Endodermal cell (in vitro differentiated cells): ENCODE measurements around the gene TOGARAM1. TPM values are rescaled to one million over a fixed set of nuclear protein-coding genes. Genes with fewer than 3 reads are reported as not detected.

ENCODE experiments used
- DNase-seq: peaks from one replicate; pipeline ENCODE4 v3.0.0-alpha.2; 2017
- H3K27ac ChIP-seq: 2 replicates; pipeline ENCODE4 v1.5.1; 2013; ENCODE audit warnings: mild to moderate bottlenecking, low read depth, low read length, moderate library complexity
- H3K27me3 ChIP-seq: 2 replicates; pipeline ENCODE4 v1.6.1; 2013; ENCODE audit warnings: mild to moderate bottlenecking, low read length, moderate library complexity; ENCODE audit not compliant: insufficient read depth, control insufficient read depth, poor library complexity, severe bottlenecking
- H3K36me3 ChIP-seq: 2 replicates; pipeline ENCODE4 v1.7.0; 2013; ENCODE audit warnings: mild to moderate bottlenecking, low read length, moderate library complexity; ENCODE audit not compliant: control insufficient read depth, insufficient read depth
- H3K4me1 ChIP-seq: one replicate; pipeline ENCODE4 v1.7.0; 2013; ENCODE audit warnings: low read length; ENCODE audit not compliant: control insufficient read depth, insufficient read depth
- H3K4me3 ChIP-seq: 2 replicates; pipeline ENCODE4 v1.5.1; 2013; ENCODE audit warnings: mild to moderate bottlenecking, low read length, moderate library complexity
- H3K9ac ChIP-seq: 2 replicates; pipeline ENCODE4 v1.6.1; 2013; ENCODE audit warnings: mild to moderate bottlenecking, low read length, moderate library complexity; ENCODE audit not compliant: poor library complexity, severe bottlenecking; ENCODE audit errors: extremely low read depth
- H3K9me3 ChIP-seq: 2 replicates; pipeline ENCODE4 v1.6.1; 2013; ENCODE audit warnings: mild to moderate bottlenecking, low read length, moderate library complexity; ENCODE audit not compliant: control insufficient read depth
- H3K27ac Mint-ChIP-seq: 2 replicates; pipeline ENCODE4 v1.8.0; 2020; ENCODE audit warnings: mixed read lengths
- H3K27me3 Mint-ChIP-seq: 2 replicates; pipeline ENCODE4 v1.8.0; 2021; ENCODE audit warnings: mild to moderate bottlenecking, mixed read lengths; ENCODE audit not compliant: insufficient read depth
- H3K36me3 Mint-ChIP-seq: 2 replicates; pipeline ENCODE4 v1.8.0; 2020; ENCODE audit warnings: low read depth, mixed read lengths
- H3K4me1 Mint-ChIP-seq: 2 replicates; pipeline ENCODE4 v1.8.0; 2020; ENCODE audit warnings: mixed read lengths
- H3K4me3 Mint-ChIP-seq: 2 replicates; pipeline ENCODE4 v1.8.0; 2020; ENCODE audit warnings: mild to moderate bottlenecking, moderate library complexity, mixed read lengths
- H3K9me3 Mint-ChIP-seq: 2 replicates; pipeline ENCODE4 v1.8.0; 2020; ENCODE audit warnings: mild to moderate bottlenecking, mixed read lengths
- WGBS, 2 experiments: methylation state at CpG; one replicate each; pipeline versions ENCODE4 v1.1.5 to v1.1.7; 2013; ENCODE audit warnings: missing lambda C conversion rate in 2 of 2, mixed read lengths in 1 of 2; ENCODE audit not compliant: insufficient coverage in 1 of 2, insufficient read length in 1 of 2; 5-methylcytosine and 5-hydroxymethylcytosine counted together
- total RNA-seq, 2 donors: library from RNA; stranded (reverse); fragmentation: NEBNext Ultra II Directional in 1 of 2; extraction: Animal tissue kit (Norgen Biotek cat#: 25700) in 1 of 2; gene quantifications; 2 replicates in 1 of 2; 3 replicates in 1 of 2; pipeline ENCODE4 v1.2.1, GENCODE V29; 2021
- TF ChIP-seq, protein P1 (sequence below): fragments of 200-600 bp; sonication (generic); conservative IDR thresholded peaks from 2 replicates; pipeline ENCODE4 v1.5.0; 2021; ENCODE audit warnings: antibody characterized with exemption, mild to moderate bottlenecking

Gene TOGARAM1
- total RNA-seq, 2 donors from 2014 or later: 12.3 to 13.7 TPM

DNA sequence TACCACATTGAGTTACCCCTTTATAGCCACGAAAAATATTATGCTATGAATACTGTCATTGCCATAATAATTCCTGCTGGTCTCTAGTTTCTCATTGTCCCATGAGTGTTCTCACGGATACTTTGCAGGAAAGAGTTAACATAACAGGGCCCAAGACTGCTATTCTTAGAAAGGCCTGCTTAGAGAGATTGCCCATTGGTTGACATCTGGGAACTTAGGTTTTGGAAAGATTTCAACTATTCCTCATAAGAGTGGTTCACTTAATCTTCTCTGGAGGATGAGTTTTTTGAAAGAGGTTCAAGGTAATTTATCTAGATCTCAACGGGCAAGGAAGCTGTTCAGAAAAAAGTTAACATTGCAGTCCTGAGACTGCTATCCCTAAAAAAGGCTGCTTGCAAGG lies 103.5 kb downstream of the TOGARAM1 start:
- Histone ChIP-seq H3K9ac (no peak overlapping the region), H3K36me3 (peaks cover 16% of the 10 kb centered on the region), H3K27me3 (no peaks in the 10 kb centered on the region), H3K4me3 (no peak overlapping the region), H3K9me3 (peaks cover 9% of the 10 kb centered on the region), H3K27ac (no peak overlapping the region), H3K4me1 (peaks cover 6% of the 10 kb centered on the region)
- H3K36me3 Mint-ChIP-seq: peaks cover 28% of the 10 kb centered on the region
- peaks cover 10% of the 10 kb centered on the region for H3K9me3 Mint-ChIP-seq
- H3K4me3 Mint-ChIP-seq: no peak overlapping the region
- peaks cover 11% of the 10 kb centered on the region for H3K4me1 Mint-ChIP-seq
- TF ChIP-seq, protein P1, sequence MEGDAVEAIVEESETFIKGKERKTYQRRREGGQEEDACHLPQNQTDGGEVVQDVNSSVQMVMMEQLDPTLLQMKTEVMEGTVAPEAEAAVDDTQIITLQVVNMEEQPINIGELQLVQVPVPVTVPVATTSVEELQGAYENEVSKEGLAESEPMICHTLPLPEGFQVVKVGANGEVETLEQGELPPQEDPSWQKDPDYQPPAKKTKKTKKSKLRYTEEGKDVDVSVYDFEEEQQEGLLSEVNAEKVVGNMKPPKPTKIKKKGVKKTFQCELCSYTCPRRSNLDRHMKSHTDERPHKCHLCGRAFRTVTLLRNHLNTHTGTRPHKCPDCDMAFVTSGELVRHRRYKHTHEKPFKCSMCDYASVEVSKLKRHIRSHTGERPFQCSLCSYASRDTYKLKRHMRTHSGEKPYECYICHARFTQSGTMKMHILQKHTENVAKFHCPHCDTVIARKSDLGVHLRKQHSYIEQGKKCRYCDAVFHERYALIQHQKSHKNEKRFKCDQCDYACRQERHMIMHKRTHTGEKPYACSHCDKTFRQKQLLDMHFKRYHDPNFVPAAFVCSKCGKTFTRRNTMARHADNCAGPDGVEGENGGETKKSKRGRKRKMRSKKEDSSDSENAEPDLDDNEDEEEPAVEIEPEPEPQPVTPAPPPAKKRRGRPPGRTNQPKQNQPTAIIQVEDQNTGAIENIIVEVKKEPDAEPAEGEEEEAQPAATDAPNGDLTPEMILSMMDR: no peak
- no peak overlapping the region for H3K27ac Mint-ChIP-seq
- no peaks in the 10 kb centered on the region for H3K27me3 Mint-ChIP-seq
- DNase-seq: no peak
- WGBS, 2 experiments: 92 to 100% methylated on average over 2 to 3 of the region's 3 CpGs

DNA sequence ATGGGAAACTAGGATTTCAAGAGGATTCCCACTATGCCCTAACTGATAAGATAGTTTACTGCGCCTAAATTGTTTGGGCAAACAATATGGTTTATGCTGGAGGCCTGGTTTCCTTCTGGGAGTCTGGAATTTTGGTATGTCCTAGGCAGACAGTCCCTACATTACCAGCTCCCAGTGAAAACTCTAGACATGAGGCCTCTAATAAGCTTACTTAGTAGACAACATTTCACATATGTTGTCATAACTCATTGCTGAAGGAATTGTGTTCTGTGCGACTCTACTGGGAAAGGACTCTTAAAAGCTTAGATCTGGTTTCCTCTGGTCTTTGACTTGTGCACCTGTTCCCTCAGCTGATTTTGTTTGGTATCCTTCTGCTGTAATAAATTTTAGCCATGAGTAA lies 104.0 kb downstream of the TOGARAM1 start:
- Mint-ChIP-seq H3K27ac (no peak overlapping the region), H3K9me3 (peaks cover 10% of the 10 kb centered on the region), H3K4me1 (peaks cover 11% of the 10 kb centered on the region), H3K27me3 (no peaks in the 10 kb centered on the region), H3K4me3 (no peak overlapping the region), H3K36me3 (peaks cover 29% of the 10 kb centered on the region)
- no peak for DNase-seq
- Histone ChIP-seq H3K9me3 (peaks cover 9% of the 10 kb centered on the region), H3K4me1 (peaks cover 6% of the 10 kb centered on the region), H3K27ac (no peak overlapping the region), H3K27me3 (no peaks in the 10 kb centered on the region), H3K36me3 (peaks cover 16% of the 10 kb centered on the region), H3K9ac (no peak overlapping the region), H3K4me3 (no peak overlapping the region)
- TF ChIP-seq, protein P1: no peak
- 87 to 100% methylated on average over 1 to 2 of the region's 2 CpGs for WGBS, 2 experiments

GRCh38 chr14:45066667-45067066 lies 104.7 kb downstream of the TOGARAM1 start:
- Histone ChIP-seq H3K9ac (no peak overlapping the region), H3K27me3 (no peaks in the 10 kb centered on the region), H3K4me1 (peaks cover 6% of the 10 kb centered on the region), H3K27ac (no peak overlapping the region), H3K9me3 (peaks cover 9% of the 10 kb centered on the region), H3K36me3 (peaks cover 16% of the 10 kb centered on the region), H3K4me3 (no peak overlapping the region)
- DNase-seq: no peak
- no peak overlapping the region for H3K27ac Mint-ChIP-seq
- 97 to 100% methylated on average over 2 to 3 of the region's 3 CpGs for WGBS, 2 experiments
- TF ChIP-seq, protein P1: no peak
- peaks cover 11% of the 10 kb centered on the region for H3K4me1 Mint-ChIP-seq
- H3K4me3 Mint-ChIP-seq: no peak overlapping the region
- no peaks in the 10 kb centered on the region for H3K27me3 Mint-ChIP-seq
- H3K9me3 Mint-ChIP-seq: peaks cover 10% of the 10 kb centered on the region
- H3K36me3 Mint-ChIP-seq: peaks cover 29% of the 10 kb centered on the region
